GM13976 (cell line): ENCODE results near the gene CFAP161.

Experiments used
- DNase-seq: peaks from one replicate; pipeline ENCODE4 v3.0.0; 2012; ENCODE audit warnings: low spot score
- CTCF ChIP-seq: IDR thresholded peaks from 2 replicates; pipeline ENCODE4 v1.5.1; 2012; ENCODE audit warnings: borderline replicate concordance, mild to moderate bottlenecking; ENCODE audit not compliant: insufficient read depth; ENCODE audit errors: extremely low read depth, missing control alignments, control extremely low read depth
- in situ Hi-C: fragments of 300-500 bp; cut with MboI; formaldehyde crosslinking; loops from one replicate; pipeline ENCODE4 v1.12.0; 2022; ENCODE audit warnings: low sequenced_read_pairs, mixed read lengths, inconsistent platforms; ENCODE audit not compliant: unreplicated experiment

The CFAP161 gene

GRCh38 chr15:81191701-81192100 is 57.6 kb downstream of the CFAP161 start:
- TF ChIP-seq CTCF: no peak
- DNase-seq: no peak
- in situ Hi-C loops: no loop called here

DNA sequence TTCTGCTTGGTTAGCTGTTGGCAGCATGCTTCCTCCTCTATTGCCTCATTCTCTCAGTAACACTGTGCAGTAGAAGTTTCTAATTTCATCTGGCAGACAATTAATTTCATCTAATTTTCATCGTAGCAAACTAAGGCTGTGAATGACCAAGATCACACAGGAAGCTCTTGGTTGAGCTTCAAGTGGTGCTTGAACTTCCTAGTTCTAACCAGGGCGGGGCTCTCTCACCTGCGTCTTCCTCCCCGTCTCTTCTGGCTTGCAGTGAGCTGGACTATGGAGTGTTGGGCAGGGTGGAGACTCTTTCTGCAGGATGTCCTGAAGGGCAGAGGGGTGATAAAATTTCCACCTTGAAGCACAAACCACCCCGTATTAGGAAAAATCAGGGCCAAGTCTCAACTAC is 60.7 kb downstream of the CFAP161 start:
- DNase-seq: no peak
- in situ Hi-C loops: no loop called here

DNA sequence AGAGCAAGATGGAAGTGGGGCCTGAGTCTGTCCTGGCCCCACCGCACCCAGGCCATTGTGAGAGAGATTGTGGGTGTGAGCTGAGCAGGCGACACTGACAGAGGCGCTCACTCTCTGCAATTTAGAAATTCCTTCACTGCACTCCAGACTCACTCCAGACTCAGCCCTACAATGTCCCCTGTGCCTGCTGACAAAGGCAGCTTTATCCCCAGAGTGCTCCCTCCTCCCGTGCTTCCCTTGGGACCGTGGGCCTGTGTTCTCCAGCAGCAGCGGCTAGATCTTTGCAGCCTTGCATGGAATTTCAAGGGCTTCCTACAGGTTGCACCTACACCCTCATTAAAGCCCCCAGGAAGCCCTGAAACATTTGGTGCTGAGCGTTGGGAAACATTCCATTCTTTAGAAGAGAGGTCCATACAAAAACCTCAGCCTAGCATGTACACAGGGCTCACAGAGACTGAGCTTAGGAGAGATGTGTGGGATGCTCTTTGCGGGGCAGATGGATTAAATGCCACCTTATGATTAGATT is 61.3 kb downstream of the CFAP161 start:
- DNase-seq: no peak
- TF ChIP-seq CTCF: no peak
- in situ Hi-C loops: no loop called here

More for the DNA sequence above, 60.7 kb downstream of the CFAP161 start:
- TF ChIP-seq CTCF: no peak

GRCh38 chr15:81196576-81197254 is 62.6 kb downstream of the CFAP161 start, which contains the start of gene IL16:
IL16 (plus strand) TSS chr15:81196879; CDS start chr15:81225400, 28,521 bp downstream.
- in situ Hi-C loops: no loop called here
- no peak for TF ChIP-seq CTCF
- no peak for DNase-seq

DNA sequence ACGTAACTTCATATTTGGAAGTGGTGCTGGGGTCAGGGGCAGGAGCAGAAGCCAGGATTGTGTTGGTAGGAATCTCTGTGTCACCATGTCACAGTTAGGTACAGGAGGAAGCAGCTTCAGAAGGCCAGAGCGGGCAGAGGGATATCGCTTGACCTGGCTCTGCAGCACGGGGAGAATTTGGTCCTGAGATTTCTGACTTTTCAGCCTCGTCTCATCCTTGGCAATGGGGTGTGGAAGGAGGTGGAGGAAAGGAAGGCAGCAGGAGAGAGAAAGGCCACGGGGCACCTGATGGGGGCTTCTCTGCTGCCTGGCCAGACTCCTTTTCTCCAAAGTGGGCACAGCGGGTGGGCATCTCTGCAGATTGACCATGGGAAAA is 63.2 kb downstream of the CFAP161 start:
- no peak for DNase-seq
- in situ Hi-C loops: no loop called here
- TF ChIP-seq CTCF: no peak

GRCh38 chr15:81197688-81198281 is 63.7 kb downstream of the CFAP161 start:
- in situ Hi-C loops: no loop called here
- no peak for TF ChIP-seq CTCF
- DNase-seq: no peak
